K562 (cell line): Measurements from ENCODE around the gene ENPP7. TPM values are rescaled to one million over a fixed set of nuclear protein-coding genes. Genes with fewer than 3 reads are reported as not detected.

ENCODE experiments used
- ATAC-seq: fragments of 200-7000 bp; cut with Tn5 transposase; 3 replicates; pipeline ENCODE4 v1.9.1; 2020; ENCODE audit warnings: moderate library complexity
- BruUV-seq: library from RNA; stranded (reverse); fragments of 400-500 nt; replicated peaks from 2 replicates; lab custom pipeline; 2021; lab: Mats Ljungman, UMichigan
- CTCF ChIA-PET: fragments of 300-600 bp; formaldehyde crosslinking; extraction: SDS; loops from one replicate; lab custom pipeline; 2021; ENCODE audit warnings: low intra/inter-chr PET ratio; lab: Yijun Ruan, JAX
- POLR2A ChIA-PET: fragments of 300-600, 350-650 bp; sonication (Branson Sonifier 250); formaldehyde crosslinking; extraction: SDS; loops from one replicate; lab custom pipeline; 2021; ENCODE audit warnings: antibody characterized with exemption, inconsistent platforms; lab: Yijun Ruan, JAX
- DNase-seq, 4 experiments: peaks; one replicate each; pipeline versions ENCODE4 v3.0.0 to v3.0.0-alpha.2; 2011 to 2018; ENCODE audit warnings: low spot score in 3 of 4, mixed read lengths in 3 of 4; ENCODE audit errors: extremely low read depth in 1 of 4
- FAIRE-seq: peaks from 2 replicates; lab custom pipeline; 2011; peaks lifted over from hg19 to GRCh38; lab: Jason Lieb, UNC
- H2AFZ ChIP-seq: 2 replicates; pipeline ENCODE4 v1.6.0; 2011; ENCODE audit warnings: low read depth, low read length, control low read depth, inconsistent platforms
- H3K27ac ChIP-seq: fragments of 200-600 bp; 3 replicates; pipeline ENCODE4 v1.8.0; 2011; ENCODE audit warnings: low read depth, mild to moderate bottlenecking, control low read depth, inconsistent platforms, low read length, moderate library complexity, mixed read lengths; ENCODE audit errors: extremely low read depth
- H3K27me3 ChIP-seq, 2 experiments: fragments of 300-600 bp in 1 of 2; 2 replicates in 1 of 2; 3 replicates in 1 of 2; pipeline versions ENCODE4 v1.6.0 to v1.8.0; 2011; ENCODE audit warnings: inconsistent platforms in 2 of 2, low read length in 2 of 2, mild to moderate bottlenecking in 1 of 2, mixed read lengths in 1 of 2, moderate library complexity in 1 of 2; ENCODE audit not compliant: control insufficient read depth in 2 of 2, insufficient read depth in 2 of 2
- H3K36me3 ChIP-seq: fragments of 300-600 bp; 3 replicates; pipeline ENCODE4 v1.8.0; 2011; ENCODE audit warnings: mild to moderate bottlenecking, low read length, inconsistent platforms; ENCODE audit not compliant: control insufficient read depth, insufficient read depth
- H3K4me1 ChIP-seq, 2 experiments: fragments of 200-600 bp in 1 of 2; replicated peaks in 1 of 2; 2 replicates in 1 of 2; 3 replicates in 1 of 2; pipeline versions ENCODE4 v1.5.1 to v1.8.0; 2011; ENCODE audit warnings: inconsistent platforms in 2 of 2, low read length in 2 of 2, mild to moderate bottlenecking in 1 of 2, mixed read lengths in 1 of 2, moderate library complexity in 1 of 2; ENCODE audit not compliant: control insufficient read depth in 2 of 2, insufficient read depth in 2 of 2
- H3K4me2 ChIP-seq: 2 replicates; pipeline ENCODE4 v1.6.1; 2011; ENCODE audit warnings: low read length, control low read depth, inconsistent platforms, mixed read lengths; ENCODE audit not compliant: insufficient read depth
- H3K4me3 ChIP-seq: fragments of 200-600 bp; sonication (generic), shearing (Covaris generic); 2 replicates; pipeline ENCODE4 v1.5.1; 2016; ENCODE audit warnings: control low read depth, inconsistent platforms
- H3K79me2 ChIP-seq: fragments of 200-600 bp; 3 replicates; pipeline ENCODE4 v1.8.0; 2011; ENCODE audit warnings: low read length, inconsistent platforms; ENCODE audit not compliant: control insufficient read depth, insufficient read depth
- H3K9ac ChIP-seq, 2 experiments: 2 replicates each; pipeline versions ENCODE4 v1.6.0 to v1.6.1; 2011; ENCODE audit warnings: low read depth in 2 of 2, low read length in 2 of 2, control low read depth in 1 of 2, inconsistent platforms in 1 of 2, mild to moderate bottlenecking in 1 of 2, mixed read lengths in 1 of 2; ENCODE audit not compliant: insufficient read depth in 1 of 2
- H3K9me1 ChIP-seq: one replicate; pipeline ENCODE4 v1.6.0; 2011; ENCODE audit warnings: inconsistent platforms, mild to moderate bottlenecking, low read length, moderate library complexity; ENCODE audit not compliant: control insufficient read depth, insufficient read depth
- H3K9me3 ChIP-seq: replicated peaks from 2 replicates; pipeline ENCODE4 v1.5.1; 2011; ENCODE audit warnings: low read depth, low read length, inconsistent platforms; ENCODE audit not compliant: control insufficient read depth, insufficient read depth
- H4K20me1 ChIP-seq: replicated peaks from 2 replicates; pipeline ENCODE4 v1.6.1; 2011; ENCODE audit warnings: low read length, inconsistent platforms, mixed read lengths; ENCODE audit not compliant: control insufficient read depth, insufficient read depth
- ATF3 ChIP-seq, 2 experiments: fragments of 450-650 bp in 1 of 2; sonication (generic) in 1 of 2; formaldehyde crosslinking in 1 of 2; IDR thresholded peaks in 1 of 2; conservative IDR thresholded peaks in 1 of 2; 2 replicates each; pipeline versions ENCODE4 v1.6.1 to v1.8.1; 2016 to 2023; ENCODE audit warnings: mild to moderate bottlenecking in 2 of 2, moderate library complexity in 2 of 2, inconsistent platforms in 1 of 2, missing genetic modification reagents in 1 of 2
- BRCA1 ChIP-seq, 2 experiments: fragments of 450-650 bp in 1 of 2; sonication (generic) in 1 of 2; formaldehyde crosslinking in 1 of 2; IDR thresholded peaks; 2 replicates each; pipeline versions ENCODE4 v1.5.0 to v1.6.1; 2017 to 2020; ENCODE audit warnings: mild to moderate bottlenecking in 1 of 2, missing genetic modification reagents in 1 of 2
- CEBPG ChIP-seq, 3 experiments: fragments of 200-800 bp in 1 of 3; sonication (Bioruptor generic) in 1 of 3; sonication (generic) in 1 of 3; formaldehyde crosslinking in 1 of 3; IDR thresholded peaks in 2 of 3; conservative IDR thresholded peaks in 1 of 3; 2 replicates each; pipeline versions ENCODE4 v1.6.1 to v1.8.0; 2016 to 2022; ENCODE audit warnings: missing compliant biosample characterization in 2 of 3, missing genetic modification characterization in 2 of 3, mild to moderate bottlenecking in 1 of 3, missing genetic modification reagents in 1 of 3
- CHD4 ChIP-seq: fragments of 200-600 bp; sonication (generic); IDR thresholded peaks from 3 replicates; pipeline ENCODE4 v1.6.1; 2012; ENCODE audit warnings: low read depth, mild to moderate bottlenecking, mixed read lengths, low read length, inconsistent platforms; ENCODE audit not compliant: insufficient read depth, insufficient replicate concordance, poor library complexity, severe bottlenecking
- FOSL1 ChIP-seq: fragments of 200-800 bp; sonication (Bioruptor generic); conservative IDR thresholded peaks from 2 replicates; pipeline ENCODE4 v1.6.1; 2016; ENCODE audit warnings: missing genetic modification characterization, missing compliant biosample characterization
- GABPB2 ChIP-seq: fragments of 250-450 bp; sonication (Bioruptor Pico); conservative IDR thresholded peaks from 2 replicates; pipeline ENCODE4 v1.5.1; 2021; ENCODE audit warnings: mild to moderate bottlenecking
- JUNB ChIP-seq: fragments of 450-650 bp; formaldehyde crosslinking; conservative IDR thresholded peaks from 2 replicates; pipeline ENCODE4 v1.4.0; 2020; ENCODE audit warnings: mild to moderate bottlenecking
- NFIC ChIP-seq: fragments of 450-650 bp; IDR thresholded peaks from 2 replicates; pipeline ENCODE4 v1.6.1; 2017; ENCODE audit warnings: mild to moderate bottlenecking, inconsistent platforms
- RB1 ChIP-seq: fragments of 450-650 bp; IDR thresholded peaks from 2 replicates; pipeline ENCODE4 v1.6.1; 2017; ENCODE audit warnings: low read depth, mild to moderate bottlenecking
- RBFOX2 ChIP-seq: fragments of 200-400 bp; formaldehyde crosslinking; IDR thresholded peaks from 2 replicates; pipeline ENCODE4 v1.6.1; 2017; ENCODE audit warnings: low read depth, mild to moderate bottlenecking, low read length, moderate library complexity
- SMAD4 ChIP-seq: fragments of 250-450 bp; sonication (Bioruptor Pico); conservative IDR thresholded peaks from 2 replicates; pipeline ENCODE4 v1.8.0; 2021; ENCODE audit warnings: inconsistent platforms, mild to moderate bottlenecking, moderate library complexity
- SPI1 ChIP-seq: IDR thresholded peaks from 2 replicates; pipeline ENCODE4 v1.6.1; 2011; ENCODE audit warnings: low read depth, low read length, control low read depth, borderline replicate concordance
- ZNF79 ChIP-seq: fragments of 250-450 bp; sonication (Bioruptor Pico); IDR thresholded peaks from 2 replicates; pipeline ENCODE4 v1.4.0; 2020; ENCODE audit warnings: low read depth, mild to moderate bottlenecking, moderate library complexity
- WGBS: fragments of 100-300 bp; shearing (Covaris generic); methylation state at CpG from one replicate; pipeline ENCODE4 v1.1.6; 2016; ENCODE audit warnings: low coverage, mixed read lengths; ENCODE audit not compliant: insufficient coverage; ENCODE audit errors: missing lambda C conversion rate; 5-methylcytosine and 5-hydroxymethylcytosine counted together
- in situ Hi-C: fragments of 300-500 bp; cut with MboI; formaldehyde crosslinking; loops from 4 replicates; pipeline ENCODE4 v1.15.0; 2018; ENCODE audit warnings: inconsistent platforms, mixed read lengths
- intact Hi-C: fragments of 100-400 bp; cut with micrococcal nuclease; formaldehyde crosslinking; loops from 2 replicates; pipeline ENCODE4 v1.14.2; 2022
- polyA plus RNA-seq, 8 experiments: library from polyadenylated mRNA; depleted of rRNA in 4 of 8; stranded (reverse) in 5 of 8; unstranded in 3 of 8; fragments of >200 nt; fragmentation: Nextera tagmentation in 2 of 8; fragmentation: Illumina TruSeq in 1 of 8; extraction: Ambion mirVana in 2 of 8; extraction: Trizol in 1 of 8; gene quantifications; 2 replicates each; pipeline versions ENCODE4 v1.2.1 to v1.2.3, GENCODE V29; 2011 to 2014; ENCODE audit warnings: inconsistent platforms in 1 of 8, missing spikeins in 1 of 8
- total RNA-seq, 7 experiments: library from RNA; depleted of rRNA in 6 of 7; stranded (reverse); fragments of >200 nt in 6 of 7; fragmentation: Illumina TruSeq in 2 of 7; extraction: Trizol in 2 of 7; gene quantifications; 2 replicates each; pipeline versions ENCODE4 v1.2.1 to v1.2.3, GENCODE V29; 2011 to 2021; ENCODE audit warnings: low replicate concordance in 1 of 7

Gene ENPP7
- total and polyA plus RNA-seq, 9 of the 15 experiments (the other 6 are each of a cell fraction or from before 2014, with no cell fraction given): not detected

- FAIRE-seq (no peak), DNase-seq (peak in 2 of 4 experiments; percentile 34 to 36), ATAC-seq (peak; percentile 54)
- in situ Hi-C loops: no loop called here
- 0 out of 2 replicates have a peak, but pooled peaks cover 3% of the 10 kb centered on the region for H4K20me1 ChIP-seq
- CTCF ChIA-PET: no interaction called here
- H3K4me1 ChIP-seq: peaks cover 0 to 5% of the 10 kb centered on the region in 2 experiments; a peak in 2 of 5 replicates
- H3K36me3 ChIP-seq: no peaks in the 10 kb centered on the region
- no peaks in the 10 kb centered on the region for H3K9me1 ChIP-seq
- POLR2A ChIA-PET: no interaction called here
- H3K9ac ChIP-seq: no peak overlapping the region
- no peak overlapping the region for H3K4me3 ChIP-seq
- intact Hi-C loops: no loop called here
- no peaks in the 10 kb centered on the region for H3K79me2 ChIP-seq
- no peak overlapping the region for H3K4me2 ChIP-seq
- WGBS: 3% methylated on average over 27 of the region's 29 CpGs
- H3K9me3 ChIP-seq: no peaks in the 10 kb centered on the region
- H2AFZ ChIP-seq: no peak overlapping the region
- H3K27me3 ChIP-seq: peaks cover 48 to 72% of the 10 kb centered on the region in 2 experiments
- no peak overlapping the region for H3K27ac ChIP-seq
- BruUV-seq: no TSS peak
- no peak for TF ChIP-seq FOSL1 (tag)
- TF ChIP-seq GABPB2: no peak
- no peak for TF ChIP-seq SPI1
- peak; percentile 30; the same call in 1 of the 2 replicates for TF ChIP-seq ATF3 (IDR thresholded peaks at IDR 0.05)
- no peak for TF ChIP-seq ATF3 (CRISPR knock-in tag; conservative IDR thresholded peaks at IDR 0.05)
- peak; percentile 56 for TF ChIP-seq RBFOX2
- no peak for TF ChIP-seq NFIC
- TF ChIP-seq ZNF79 (CRISPR knock-in tag): no peak
- no peak for TF ChIP-seq CHD4
- TF ChIP-seq RB1: no peak
- peak; percentile 65; the same call in 1 of the 2 replicates for TF ChIP-seq CEBPG (CRISPR knock-in tag; IDR thresholded peaks at IDR 0.05)
- TF ChIP-seq CEBPG (tag; conservative IDR thresholded peaks at IDR 0.05 in 1 of 2, IDR thresholded peaks at IDR 0.05 in 1 of 2): peak in 1 of 2 experiments; percentile 56; a peak in 2 of 4 replicates
- no peak for TF ChIP-seq JUNB (CRISPR knock-in tag)
- TF ChIP-seq SMAD4 (CRISPR knock-in tag): no peak
- no peak for TF ChIP-seq BRCA1 (IDR thresholded peaks at IDR 0.05)
- TF ChIP-seq BRCA1 (CRISPR knock-in tag; IDR thresholded peaks at IDR 0.05): no peak
- TF ChIP-seq, all 486 proteins: peak for 3
Observed at GRCh38 chr17:79684132-79684985, 46.4 kb upstream of the ENPP7 start.
